ENCODE results near the gene SNX19.

The SNX19 gene

DNA sequence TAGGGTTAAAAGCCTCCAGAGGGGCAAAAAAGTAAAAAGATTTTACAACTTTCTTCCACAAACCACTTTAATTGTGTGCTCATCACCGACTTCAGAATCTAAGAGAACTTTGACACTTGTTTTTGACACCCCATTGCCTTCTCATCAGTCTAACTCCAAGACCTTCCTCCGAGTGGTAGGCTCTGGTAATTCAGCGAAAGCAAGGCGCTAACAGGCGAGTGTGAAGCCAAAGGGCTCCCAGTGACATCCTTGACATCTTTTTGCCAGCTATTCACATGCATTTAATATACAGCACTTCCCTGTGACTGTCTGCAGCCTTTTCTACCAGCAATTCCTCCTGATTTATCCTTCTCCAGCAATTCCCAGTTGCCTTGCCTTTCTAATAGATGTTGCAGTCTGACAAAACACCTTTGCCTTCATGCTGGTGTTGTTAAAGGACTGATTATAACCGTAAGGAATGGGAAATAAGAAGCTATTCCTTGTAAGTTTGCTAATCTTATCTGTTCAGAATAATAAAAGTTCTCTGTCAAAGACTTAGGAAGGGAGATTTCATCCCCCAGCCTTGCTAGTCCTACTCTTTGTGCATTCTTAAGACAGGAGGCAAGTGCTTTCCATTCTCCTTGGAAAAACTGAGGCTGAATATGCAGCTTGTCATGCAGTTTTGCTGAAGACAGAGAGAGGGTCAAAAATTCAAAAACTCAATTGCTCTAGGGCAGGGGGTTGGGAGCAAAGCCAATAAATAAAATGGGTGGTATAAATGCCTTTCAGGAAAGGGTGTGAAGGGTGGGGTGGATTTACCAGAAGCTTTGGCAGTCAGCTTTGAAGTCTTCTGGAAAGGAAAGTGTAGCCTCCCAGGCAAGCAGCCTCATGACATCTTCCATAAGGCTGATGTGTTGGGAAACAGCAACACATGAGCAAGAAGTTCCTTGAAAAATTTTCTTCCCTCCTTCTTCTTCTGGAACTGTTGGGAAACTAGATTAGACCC, 39.1 kb downstream of the SNX19 start:
- peaks cover 36% of the 10 kb centered on the region for H3K36me3 ChIP-seq (ENCODE audit: control insufficient read depth, insufficient read depth, low read length)
- no peak overlapping the region for H3K9ac ChIP-seq (ENCODE audit: low read length)
- H3K4me3 ChIP-seq (ENCODE audit: low read length), result no peak overlapping the region
- no peaks in the 10 kb centered on the region for H3K4me1 ChIP-seq (ENCODE audit: control insufficient read depth, insufficient read depth, low read length)
- H3K27me3 ChIP-seq (ENCODE audit: control insufficient read depth, insufficient read depth, low read length), result no peaks in the 10 kb centered on the region
- H3K27ac ChIP-seq (ENCODE audit: low read depth, low read length), result no peak overlapping the region

DNA sequence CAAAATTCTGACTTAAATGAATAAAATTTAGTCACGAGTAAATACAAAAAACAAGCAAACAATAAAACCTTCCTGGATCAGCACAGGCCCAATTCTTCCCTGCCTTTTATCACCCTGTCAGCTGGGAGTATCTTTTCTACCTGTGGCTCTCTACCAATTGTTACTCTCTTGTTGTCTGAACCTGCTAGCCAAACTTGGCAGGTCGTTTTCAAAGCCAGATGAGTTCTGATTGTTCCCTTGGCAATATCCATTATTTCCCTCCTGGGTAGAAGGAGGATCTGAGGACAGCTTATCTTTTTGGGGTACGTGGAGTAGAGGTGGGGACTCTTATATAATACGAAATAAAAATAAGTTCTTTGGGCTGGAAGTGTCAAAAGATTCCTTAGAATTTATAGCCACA, 40.2 kb downstream of the SNX19 start:
- Histone ChIP-seq H3K27me3 (ENCODE audit: control insufficient read depth, insufficient read depth, low read length) (no peaks in the 10 kb centered on the region), H3K4me1 (ENCODE audit: control insufficient read depth, insufficient read depth, low read length) (no peaks in the 10 kb centered on the region), H3K9ac (ENCODE audit: low read length) (no peak overlapping the region), H3K36me3 (ENCODE audit: control insufficient read depth, insufficient read depth, low read length) (peaks cover 31% of the 10 kb centered on the region), H3K27ac (ENCODE audit: low read depth, low read length) (no peak overlapping the region), H3K4me3 (ENCODE audit: low read length) (no peak overlapping the region)

DNA sequence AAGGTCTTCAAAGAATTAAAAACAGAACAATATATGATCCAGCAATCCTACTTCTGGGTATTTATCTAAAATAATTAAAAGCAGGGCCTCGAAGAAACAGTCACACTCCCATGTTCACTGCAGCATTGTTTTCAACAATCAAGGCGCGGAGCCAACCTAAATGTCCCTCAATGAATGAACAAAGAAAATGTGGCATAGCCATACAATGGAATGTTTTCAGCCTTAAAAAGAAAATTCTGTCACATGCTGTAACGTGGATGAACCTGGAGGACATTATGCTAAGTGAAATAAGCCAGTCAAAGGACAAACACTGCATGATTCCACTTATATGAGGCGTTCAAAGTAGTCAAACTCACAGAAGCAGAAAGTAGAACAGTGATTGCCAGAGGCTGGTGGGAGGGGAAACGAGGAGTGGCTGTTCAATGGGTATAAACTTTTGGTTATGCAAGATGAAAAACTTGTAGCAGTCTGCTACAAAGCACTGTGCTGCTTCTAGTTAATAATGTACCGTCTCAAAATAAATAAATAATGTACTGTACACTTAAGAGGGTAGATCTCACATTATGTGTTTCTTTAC, 41.2 kb downstream of the SNX19 start:
- no peak overlapping the region for H3K4me3 ChIP-seq (ENCODE audit: low read length)
- H3K9ac ChIP-seq (ENCODE audit: low read length), result no peak overlapping the region
- H3K27ac ChIP-seq (ENCODE audit: low read depth, low read length), result no peak overlapping the region
- peaks cover 23% of the 10 kb centered on the region for H3K36me3 ChIP-seq (ENCODE audit: control insufficient read depth, insufficient read depth, low read length)
- H3K4me1 ChIP-seq (ENCODE audit: control insufficient read depth, insufficient read depth, low read length), result no peaks in the 10 kb centered on the region
- H3K27me3 ChIP-seq (ENCODE audit: control insufficient read depth, insufficient read depth, low read length), result no peaks in the 10 kb centered on the region

DNA sequence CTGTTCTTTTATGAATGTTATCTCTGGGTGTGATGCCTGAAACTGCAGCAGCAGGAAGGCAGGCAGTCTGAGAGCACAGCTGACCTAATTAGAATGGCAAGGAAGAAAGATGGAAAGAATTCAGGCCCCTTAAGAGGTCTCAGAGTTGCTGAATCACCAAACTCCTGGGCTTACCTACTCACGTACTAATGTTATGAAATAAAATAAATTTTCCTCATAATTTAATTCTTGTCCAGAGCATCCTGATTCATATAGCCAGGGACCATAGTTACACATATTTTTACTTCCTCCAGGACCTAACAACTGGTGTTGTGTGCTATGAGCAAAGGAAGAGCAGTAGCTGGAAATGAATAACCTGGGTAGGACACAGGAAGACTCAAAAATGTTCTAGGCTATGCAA, 41.9 kb downstream of the SNX19 start:
- Histone ChIP-seq H3K27ac (ENCODE audit: low read depth, low read length) (no peak overlapping the region), H3K36me3 (ENCODE audit: control insufficient read depth, insufficient read depth, low read length) (peaks cover 19% of the 10 kb centered on the region), H3K27me3 (ENCODE audit: control insufficient read depth, insufficient read depth, low read length) (no peaks in the 10 kb centered on the region), H3K4me3 (ENCODE audit: low read length) (no peak overlapping the region), H3K4me1 (ENCODE audit: control insufficient read depth, insufficient read depth, low read length) (no peaks in the 10 kb centered on the region), H3K9ac (ENCODE audit: low read length) (no peak overlapping the region)

DNA sequence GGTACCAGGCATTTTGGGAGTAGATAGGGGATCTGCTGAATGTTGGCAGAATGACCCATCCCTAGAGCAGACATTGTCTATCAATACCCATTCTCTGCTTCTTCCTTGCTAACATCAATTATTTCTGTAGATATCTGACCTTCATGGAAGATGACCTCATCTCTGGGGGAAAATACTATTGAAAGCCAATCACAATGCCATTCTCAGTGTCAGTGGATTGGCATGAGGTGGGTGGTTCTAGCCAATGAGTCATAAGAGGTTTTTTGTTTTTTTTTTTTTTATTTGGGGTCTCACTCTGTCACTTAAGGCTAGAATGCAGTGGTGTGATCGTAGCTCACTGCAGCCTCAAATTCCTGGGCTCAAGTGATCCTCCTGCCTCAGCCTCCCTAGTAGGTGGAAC, 42.5 kb downstream of the SNX19 start:
- Histone ChIP-seq H3K27me3 (ENCODE audit: control insufficient read depth, insufficient read depth, low read length) (no peaks in the 10 kb centered on the region), H3K4me1 (ENCODE audit: control insufficient read depth, insufficient read depth, low read length) (no peaks in the 10 kb centered on the region), H3K36me3 (ENCODE audit: control insufficient read depth, insufficient read depth, low read length) (peaks cover 16% of the 10 kb centered on the region), H3K9ac (ENCODE audit: low read length) (no peak overlapping the region), H3K27ac (ENCODE audit: low read depth, low read length) (no peak overlapping the region), H3K4me3 (ENCODE audit: low read length) (no peak overlapping the region)

DNA sequence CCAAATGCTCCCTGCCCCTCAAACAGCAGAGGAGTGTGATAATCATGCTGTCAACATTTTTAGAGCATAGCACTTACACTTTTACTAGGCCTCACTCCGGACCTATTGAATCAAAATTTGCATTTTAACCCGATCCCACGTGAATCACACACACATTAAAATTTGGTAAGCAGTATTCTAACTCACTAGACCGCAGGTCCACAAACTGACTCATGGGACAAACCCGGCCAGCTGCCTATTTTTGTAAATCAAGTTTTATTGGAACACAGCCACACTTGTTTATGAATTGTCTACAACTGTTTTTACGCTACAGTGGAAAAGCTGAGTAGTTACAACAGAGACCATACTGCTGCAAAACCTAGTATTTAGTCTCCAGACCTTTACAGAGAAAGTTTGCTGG, 43.3 kb downstream of the SNX19 start:
- H3K4me3 ChIP-seq (ENCODE audit: low read length), result no peak overlapping the region
- H3K27me3 ChIP-seq (ENCODE audit: control insufficient read depth, insufficient read depth, low read length), result no peaks in the 10 kb centered on the region
- peaks cover 11% of the 10 kb centered on the region for H3K36me3 ChIP-seq (ENCODE audit: control insufficient read depth, insufficient read depth, low read length)
- H3K9ac ChIP-seq (ENCODE audit: low read length), result no peak overlapping the region
- peak overlapping the region; percentile 38 for H3K27ac ChIP-seq (ENCODE audit: low read depth, low read length)
- H3K4me1 ChIP-seq (ENCODE audit: control insufficient read depth, insufficient read depth, low read length), result no peaks in the 10 kb centered on the region

DNA sequence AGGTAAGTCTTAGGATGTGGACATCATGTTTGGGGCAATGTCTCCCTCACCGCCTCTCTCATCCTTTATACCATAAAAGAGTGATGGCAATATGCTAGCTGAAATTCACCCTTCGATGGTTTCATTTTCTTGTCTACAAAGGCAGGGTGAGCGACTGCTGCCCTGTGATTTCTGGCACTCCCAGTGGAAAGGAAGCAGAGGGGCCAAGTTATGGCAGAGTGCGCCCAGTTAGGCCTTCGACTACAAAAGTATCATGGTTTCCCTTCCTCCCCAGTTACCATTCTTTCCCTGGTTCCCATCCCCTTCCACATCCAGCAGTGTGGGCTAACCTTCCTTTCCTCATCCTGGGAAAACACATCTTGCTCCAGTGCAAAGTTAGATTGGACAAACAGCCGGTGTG, 43.8 kb downstream of the SNX19 start:
- H3K36me3 ChIP-seq (ENCODE audit: control insufficient read depth, insufficient read depth, low read length), result peaks cover 7% of the 10 kb centered on the region
- no peak overlapping the region for H3K4me3 ChIP-seq (ENCODE audit: low read length)
- H3K27me3 ChIP-seq (ENCODE audit: control insufficient read depth, insufficient read depth, low read length), result no peaks in the 10 kb centered on the region
- H3K27ac ChIP-seq (ENCODE audit: low read depth, low read length), result peak overlapping the region; percentile 38
- H3K9ac ChIP-seq (ENCODE audit: low read length), result no peak overlapping the region
- H3K4me1 ChIP-seq (ENCODE audit: control insufficient read depth, insufficient read depth, low read length), result no peaks in the 10 kb centered on the region

DNA sequence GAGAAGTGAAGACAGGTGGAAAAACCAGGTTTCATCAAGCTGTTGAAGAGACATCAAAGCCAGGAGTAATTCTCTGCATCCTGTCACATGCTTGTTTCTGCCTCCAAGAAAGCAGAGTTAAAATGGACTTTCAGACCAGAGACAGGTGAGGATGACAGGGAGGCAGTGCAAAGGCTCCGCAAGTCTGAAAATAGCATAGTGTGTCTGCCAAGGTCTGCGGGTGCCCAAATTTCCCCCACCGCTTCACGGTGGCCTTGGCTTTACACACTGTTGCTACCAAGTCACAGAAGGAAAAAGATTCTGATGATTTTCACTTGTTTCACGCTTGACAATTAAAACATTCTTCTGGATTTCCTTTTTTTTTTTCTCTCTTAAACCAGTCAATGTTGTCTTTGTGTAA, 44.2 kb downstream of the SNX19 start:
- H3K9ac ChIP-seq (ENCODE audit: low read length), result no peak overlapping the region
- H3K4me3 ChIP-seq (ENCODE audit: low read length), result no peak overlapping the region
- H3K36me3 ChIP-seq (ENCODE audit: control insufficient read depth, insufficient read depth, low read length), result peaks cover 3% of the 10 kb centered on the region
- H3K27me3 ChIP-seq (ENCODE audit: control insufficient read depth, insufficient read depth, low read length), result no peaks in the 10 kb centered on the region
- peak overlapping the region; percentile 10 for H3K27ac ChIP-seq (ENCODE audit: low read depth, low read length)
- H3K4me1 ChIP-seq (ENCODE audit: control insufficient read depth, insufficient read depth, low read length), result no peaks in the 10 kb centered on the region

DNA sequence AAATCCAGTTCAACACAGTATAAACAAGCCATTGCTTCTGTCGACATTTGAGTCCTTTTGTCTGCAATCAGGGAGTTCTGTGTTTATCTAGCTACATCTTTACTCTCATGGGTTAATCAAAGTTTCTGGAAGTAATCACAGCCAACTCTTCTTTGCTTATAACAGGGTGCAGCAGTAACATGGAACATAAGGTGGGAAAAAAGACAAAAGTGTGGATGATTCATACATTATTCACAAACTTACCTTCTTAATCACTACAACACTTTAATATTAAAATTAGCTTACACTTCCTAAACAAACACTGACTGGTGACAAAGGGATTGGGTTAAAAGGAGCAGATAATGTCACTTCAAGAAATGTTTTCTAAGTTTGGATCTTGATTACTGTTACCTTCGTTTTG, 44.7 kb downstream of the SNX19 start:
- no peak overlapping the region for H3K9ac ChIP-seq (ENCODE audit: low read length)
- H3K27ac ChIP-seq (ENCODE audit: low read depth, low read length), result peak overlapping the region; percentile 10
- H3K36me3 ChIP-seq (ENCODE audit: control insufficient read depth, insufficient read depth, low read length), result peaks cover 2% of the 10 kb centered on the region
- no peaks in the 10 kb centered on the region for H3K4me1 ChIP-seq (ENCODE audit: control insufficient read depth, insufficient read depth, low read length)
- H3K27me3 ChIP-seq (ENCODE audit: control insufficient read depth, insufficient read depth, low read length), result no peaks in the 10 kb centered on the region
- no peak overlapping the region for H3K4me3 ChIP-seq (ENCODE audit: low read length)

DNA sequence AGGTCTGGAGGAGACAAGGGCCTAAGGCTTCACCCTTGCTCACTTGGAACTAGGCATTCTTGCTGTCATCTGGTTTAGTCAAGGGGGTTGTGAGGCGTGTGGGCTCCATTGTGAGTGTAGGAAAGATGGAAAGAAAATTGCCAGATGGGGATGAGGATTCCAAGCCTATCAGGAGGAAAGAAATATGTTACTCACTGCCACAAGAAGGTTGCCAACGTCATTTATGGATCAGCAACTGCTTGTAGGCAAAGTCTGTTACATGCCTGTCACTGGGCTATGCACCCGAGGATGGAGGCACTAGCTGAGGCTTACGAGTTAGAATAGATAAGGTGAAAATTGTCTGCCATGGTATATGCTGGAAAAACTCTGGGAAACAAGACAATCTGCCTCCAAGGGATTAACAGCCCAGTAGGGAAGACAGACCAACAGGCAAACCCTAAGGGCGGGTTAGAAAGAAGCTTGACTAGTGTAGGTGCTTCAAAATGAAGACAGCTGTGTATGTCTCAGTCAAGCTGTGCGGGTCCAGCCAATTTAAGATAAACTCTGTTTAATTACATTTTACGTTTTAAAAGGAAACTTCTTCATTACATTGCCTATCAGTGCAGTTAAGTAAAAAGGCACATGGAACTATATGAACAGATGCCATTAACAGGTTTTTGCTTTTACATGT, 47.4 kb downstream of the SNX19 start:
- Histone ChIP-seq H3K27ac (ENCODE audit: low read depth, low read length) (no peak overlapping the region), H3K27me3 (ENCODE audit: control insufficient read depth, insufficient read depth, low read length) (no peaks in the 10 kb centered on the region), H3K36me3 (ENCODE audit: control insufficient read depth, insufficient read depth, low read length) (peaks cover 2% of the 10 kb centered on the region), H3K4me1 (ENCODE audit: control insufficient read depth, insufficient read depth, low read length) (no peaks in the 10 kb centered on the region), H3K9ac (ENCODE audit: low read length) (no peak overlapping the region), H3K4me3 (ENCODE audit: low read length) (no peak overlapping the region)

DNA sequence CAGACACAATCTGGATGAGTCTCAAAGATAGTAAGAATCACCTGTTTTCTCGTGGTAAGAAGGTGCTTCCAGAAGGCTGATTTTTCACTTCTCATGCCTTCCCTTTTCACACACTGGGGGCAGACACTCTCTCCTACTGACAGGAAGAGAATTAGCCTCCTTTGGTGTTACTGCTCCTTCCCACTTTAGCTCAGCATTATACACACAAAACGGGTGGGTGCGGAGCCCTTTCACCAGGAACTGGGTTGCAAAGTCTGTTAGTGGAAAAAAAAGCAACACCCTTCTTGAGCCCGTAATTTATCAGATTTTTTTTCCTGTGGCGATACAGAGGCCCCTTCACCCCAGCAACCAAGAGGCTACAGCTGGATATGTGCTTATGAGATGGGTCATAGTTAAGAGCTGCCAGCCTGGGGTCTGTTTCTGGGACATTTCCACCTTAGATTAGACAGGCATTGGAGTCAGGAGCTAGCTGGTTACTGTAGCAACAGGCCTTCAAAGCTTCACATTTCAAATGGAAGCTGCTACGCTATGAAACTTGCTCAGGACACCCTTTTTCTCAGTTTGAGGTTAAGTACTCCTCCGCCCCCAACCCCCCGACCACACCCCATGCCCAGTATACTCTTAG, 48.1 kb downstream of the SNX19 start:
- no peak overlapping the region for H3K4me3 ChIP-seq (ENCODE audit: low read length)
- no peaks in the 10 kb centered on the region for H3K4me1 ChIP-seq (ENCODE audit: control insufficient read depth, insufficient read depth, low read length)
- H3K27ac ChIP-seq (ENCODE audit: low read depth, low read length), result no peak overlapping the region
- peaks cover 2% of the 10 kb centered on the region for H3K36me3 ChIP-seq (ENCODE audit: control insufficient read depth, insufficient read depth, low read length)
- H3K9ac ChIP-seq (ENCODE audit: low read length), result no peak overlapping the region
- H3K27me3 ChIP-seq (ENCODE audit: control insufficient read depth, insufficient read depth, low read length), result no peaks in the 10 kb centered on the region

DNA sequence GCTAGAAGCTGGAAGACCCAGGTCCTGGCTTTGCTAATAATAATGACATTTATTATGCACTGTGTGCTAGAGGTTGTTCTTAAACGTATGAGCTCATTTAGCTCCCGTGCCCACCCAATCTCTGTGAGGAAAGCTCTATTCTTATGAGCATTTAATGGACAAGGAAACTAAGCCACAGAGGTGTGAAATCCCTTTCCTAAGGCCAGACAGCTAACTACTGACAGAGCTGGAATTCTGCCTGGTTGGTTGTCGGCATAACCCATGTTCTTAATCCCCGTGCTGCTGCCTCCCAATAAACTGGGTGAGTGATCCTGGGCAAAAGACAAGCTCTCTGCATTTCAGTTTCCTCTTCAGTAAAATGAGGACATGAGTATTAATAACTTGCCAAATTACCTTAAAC, 49.4 kb downstream of the SNX19 start:
- Histone ChIP-seq H3K9ac (ENCODE audit: low read length) (no peak overlapping the region), H3K4me3 (ENCODE audit: low read length) (no peak overlapping the region), H3K36me3 (ENCODE audit: control insufficient read depth, insufficient read depth, low read length) (peaks cover 2% of the 10 kb centered on the region), H3K4me1 (ENCODE audit: control insufficient read depth, insufficient read depth, low read length) (no peaks in the 10 kb centered on the region), H3K27ac (ENCODE audit: low read depth, low read length) (no peak overlapping the region), H3K27me3 (ENCODE audit: control insufficient read depth, insufficient read depth, low read length) (no peaks in the 10 kb centered on the region)

Data from rectal smooth muscle tissue (tissue), 1 donor.